ENCODE data around the gene P2RX7. TPM values are rescaled to one million over a fixed set of nuclear protein-coding genes. Genes with fewer than 3 reads are reported as not detected.

Gene P2RX7
- total RNA-seq, 1 donor from 2014 or later, result not detected

DNA sequence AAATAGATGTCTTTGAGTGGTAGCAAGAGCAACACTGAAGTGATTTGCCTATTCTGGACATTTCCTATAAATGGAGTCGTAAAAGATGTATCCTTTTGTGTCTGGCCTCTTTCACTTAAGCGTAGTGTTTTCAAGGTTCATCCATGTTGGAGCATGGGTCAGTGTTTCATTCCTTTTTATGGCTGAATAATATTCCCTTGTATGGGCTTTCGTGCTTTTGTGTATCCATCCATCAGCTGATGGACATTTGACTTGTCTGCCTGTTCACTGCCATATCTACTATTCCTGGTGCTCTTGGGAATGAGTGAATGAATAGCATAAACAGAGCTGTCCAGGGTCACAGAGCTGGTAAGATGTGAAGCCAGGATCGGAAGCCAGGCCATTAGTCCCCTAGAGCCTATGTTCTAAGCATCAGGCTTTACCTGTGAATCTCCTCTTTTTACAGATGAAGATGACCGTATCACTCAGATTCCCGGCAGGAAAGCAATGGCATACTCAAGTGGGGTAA lies 1.8 kb upstream of the P2RX7 start:
- H3K27me3 Mint-ChIP-seq (ENCODE audit: unreplicated experiment), result peaks cover 4% of the 10 kb centered on the region

DNA sequence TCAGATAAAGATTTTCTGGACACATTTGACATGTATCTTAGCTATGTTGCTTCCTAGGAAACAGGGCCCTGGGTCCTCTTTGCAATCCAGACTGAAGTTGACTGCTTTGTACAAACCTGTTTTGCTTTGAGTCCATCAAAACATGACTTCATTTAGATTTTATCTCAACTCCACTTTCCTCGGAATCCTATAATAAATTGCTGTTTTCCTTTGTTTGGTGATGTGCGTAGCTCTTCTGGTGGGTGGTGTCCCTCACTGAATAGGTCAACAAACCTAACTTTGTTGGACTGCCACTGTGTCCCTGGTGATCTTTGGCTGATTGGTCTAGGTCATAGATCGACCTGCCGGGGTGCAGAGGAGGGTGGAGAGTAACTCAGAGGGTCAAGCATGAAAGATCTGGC lies 735 bp upstream of the P2RX7 start:
- Mint-ChIP-seq H3K36me3 (ENCODE audit: unreplicated experiment) (peaks cover 8% of the 10 kb centered on the region), H3K9me3 (ENCODE audit: unreplicated experiment) (peaks cover 4% of the 10 kb centered on the region), H3K27ac (ENCODE audit: unreplicated experiment) (no peak overlapping the region), H3K27me3 (ENCODE audit: unreplicated experiment) (peaks cover 4% of the 10 kb centered on the region), H3K4me3 (ENCODE audit: unreplicated experiment) (no peak overlapping the region), H3K4me1 (ENCODE audit: low read depth, unreplicated experiment) (peaks cover 8% of the 10 kb centered on the region)
- TF ChIP-seq, protein P1, sequence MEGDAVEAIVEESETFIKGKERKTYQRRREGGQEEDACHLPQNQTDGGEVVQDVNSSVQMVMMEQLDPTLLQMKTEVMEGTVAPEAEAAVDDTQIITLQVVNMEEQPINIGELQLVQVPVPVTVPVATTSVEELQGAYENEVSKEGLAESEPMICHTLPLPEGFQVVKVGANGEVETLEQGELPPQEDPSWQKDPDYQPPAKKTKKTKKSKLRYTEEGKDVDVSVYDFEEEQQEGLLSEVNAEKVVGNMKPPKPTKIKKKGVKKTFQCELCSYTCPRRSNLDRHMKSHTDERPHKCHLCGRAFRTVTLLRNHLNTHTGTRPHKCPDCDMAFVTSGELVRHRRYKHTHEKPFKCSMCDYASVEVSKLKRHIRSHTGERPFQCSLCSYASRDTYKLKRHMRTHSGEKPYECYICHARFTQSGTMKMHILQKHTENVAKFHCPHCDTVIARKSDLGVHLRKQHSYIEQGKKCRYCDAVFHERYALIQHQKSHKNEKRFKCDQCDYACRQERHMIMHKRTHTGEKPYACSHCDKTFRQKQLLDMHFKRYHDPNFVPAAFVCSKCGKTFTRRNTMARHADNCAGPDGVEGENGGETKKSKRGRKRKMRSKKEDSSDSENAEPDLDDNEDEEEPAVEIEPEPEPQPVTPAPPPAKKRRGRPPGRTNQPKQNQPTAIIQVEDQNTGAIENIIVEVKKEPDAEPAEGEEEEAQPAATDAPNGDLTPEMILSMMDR (IDR thresholded peaks at IDR 0.05; ENCODE audit: partially characterized antibody, unreplicated experiment), result no peak
- no peak for DNase-seq

More for the DNA sequence above, 1.8 kb upstream of the P2RX7 start:
- TF ChIP-seq, protein P1 (IDR thresholded peaks at IDR 0.05; ENCODE audit: partially characterized antibody, unreplicated experiment), result no peak
- DNase-seq, result no peak
- Mint-ChIP-seq H3K9me3 (ENCODE audit: unreplicated experiment) (peaks cover 4% of the 10 kb centered on the region), H3K27ac (ENCODE audit: unreplicated experiment) (no peak overlapping the region), H3K36me3 (ENCODE audit: unreplicated experiment) (peaks cover 8% of the 10 kb centered on the region), H3K4me1 (ENCODE audit: low read depth, unreplicated experiment) (peaks cover 8% of the 10 kb centered on the region), H3K4me3 (ENCODE audit: unreplicated experiment) (no peak overlapping the region)

DNA sequence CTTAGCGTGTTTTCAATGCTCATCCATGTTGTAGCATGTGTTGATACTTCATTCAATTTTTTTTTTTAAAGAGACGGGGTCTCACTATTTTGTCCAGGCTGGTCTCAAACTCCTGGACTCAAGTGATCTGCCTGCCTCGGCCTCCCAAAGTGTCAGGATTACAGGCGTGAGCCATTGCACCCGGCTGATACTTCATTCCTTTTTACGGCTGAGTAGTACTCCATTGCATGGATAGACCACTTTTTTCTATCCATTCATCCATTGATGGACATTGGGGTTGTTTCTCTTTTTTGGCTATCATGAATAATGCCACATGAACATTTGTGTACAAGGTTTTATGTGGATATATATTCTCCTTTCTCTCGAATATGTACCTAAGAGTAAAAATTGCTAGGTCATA lies 1.2 kb downstream of the P2RX7 start:
- H3K4me1 Mint-ChIP-seq (ENCODE audit: low read depth, unreplicated experiment), result peaks cover 8% of the 10 kb centered on the region

DNA sequence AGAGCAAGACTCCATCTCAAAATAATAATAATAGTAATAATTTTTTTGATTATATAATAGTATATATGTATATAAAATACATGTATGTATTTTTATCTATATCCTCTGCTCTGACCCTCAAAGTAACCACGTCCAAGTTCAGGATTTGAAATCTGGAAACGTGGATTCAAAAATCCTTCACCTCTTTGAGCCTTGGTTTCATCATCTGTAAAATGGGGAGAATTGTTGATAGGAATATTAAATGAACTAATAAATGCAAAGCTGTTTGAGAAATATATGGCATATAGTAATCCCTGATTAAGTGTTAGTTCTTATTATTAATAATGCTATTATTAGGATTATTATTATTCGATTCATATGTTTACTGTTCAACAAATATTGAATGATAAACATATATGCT lies 2.6 kb downstream of the P2RX7 start:
- TF ChIP-seq, protein P1 (IDR thresholded peaks at IDR 0.05; ENCODE audit: partially characterized antibody, unreplicated experiment), result no peak

More for the DNA sequence above, 1.2 kb downstream of the P2RX7 start:
- H3K27me3 Mint-ChIP-seq (ENCODE audit: unreplicated experiment), result peaks cover 6% of the 10 kb centered on the region
- TF ChIP-seq, protein P1 (IDR thresholded peaks at IDR 0.05; ENCODE audit: partially characterized antibody, unreplicated experiment), result no peak
- peaks cover 4% of the 10 kb centered on the region for H3K9me3 Mint-ChIP-seq (ENCODE audit: unreplicated experiment)
- no peak overlapping the region for H3K27ac Mint-ChIP-seq (ENCODE audit: unreplicated experiment)
- H3K36me3 Mint-ChIP-seq (ENCODE audit: unreplicated experiment), result peaks cover 8% of the 10 kb centered on the region
- no peak overlapping the region for H3K4me3 Mint-ChIP-seq (ENCODE audit: unreplicated experiment)
- no peak for DNase-seq

DNA sequence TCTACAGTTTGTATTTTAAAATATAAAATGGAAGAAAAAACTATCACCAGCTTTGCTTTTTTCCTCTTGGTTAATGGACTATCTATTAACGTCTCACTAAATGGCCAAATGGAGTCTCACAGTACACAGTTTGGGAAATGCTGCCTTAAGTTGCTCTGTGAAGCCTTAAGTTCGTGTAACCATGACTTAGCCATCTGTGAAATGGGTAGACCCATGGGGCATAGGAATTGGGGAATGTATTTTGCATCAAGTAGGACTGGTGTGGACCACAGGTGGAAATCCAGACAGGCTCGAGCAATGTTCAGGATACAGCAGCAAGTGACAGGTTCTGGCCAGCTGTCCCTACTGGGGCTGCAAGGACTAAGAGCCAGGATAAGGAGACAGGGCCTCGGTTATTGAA lies 4.8 kb downstream of the P2RX7 start:
- Mint-ChIP-seq H3K27ac (ENCODE audit: unreplicated experiment) (no peak overlapping the region), H3K36me3 (ENCODE audit: unreplicated experiment) (peaks cover 3% of the 10 kb centered on the region), H3K4me3 (ENCODE audit: unreplicated experiment) (no peak overlapping the region), H3K9me3 (ENCODE audit: unreplicated experiment) (peaks cover 3% of the 10 kb centered on the region), H3K4me1 (ENCODE audit: low read depth, unreplicated experiment) (peaks cover 7% of the 10 kb centered on the region), H3K27me3 (ENCODE audit: unreplicated experiment) (peaks cover 6% of the 10 kb centered on the region)
- TF ChIP-seq, protein P1 (IDR thresholded peaks at IDR 0.05; ENCODE audit: partially characterized antibody, unreplicated experiment), result no peak
- DNase-seq, result no peak

More for the DNA sequence above, 2.6 kb downstream of the P2RX7 start:
- H3K4me1 Mint-ChIP-seq (ENCODE audit: low read depth, unreplicated experiment), result peaks cover 8% of the 10 kb centered on the region
- H3K36me3 Mint-ChIP-seq (ENCODE audit: unreplicated experiment), result no peaks in the 10 kb centered on the region
- H3K27ac Mint-ChIP-seq (ENCODE audit: unreplicated experiment), result no peak overlapping the region
- peaks cover 8% of the 10 kb centered on the region for H3K27me3 Mint-ChIP-seq (ENCODE audit: unreplicated experiment)
- H3K4me3 Mint-ChIP-seq (ENCODE audit: unreplicated experiment), result no peak overlapping the region
- no peak for DNase-seq
- no peaks in the 10 kb centered on the region for H3K9me3 Mint-ChIP-seq (ENCODE audit: unreplicated experiment)
